HG03045 (cell line): Measurements from ENCODE around the gene SCGB1C1.

Source experiments
- ATAC-seq: cut with Tn5 transposase; IDR thresholded peaks from one replicate; pipeline ENCODE4 v1.9.1; 2021; ENCODE audit warnings: mild to moderate bottlenecking, moderate library complexity; ENCODE audit not compliant: unreplicated experiment

The SCGB1C1 gene

DNA sequence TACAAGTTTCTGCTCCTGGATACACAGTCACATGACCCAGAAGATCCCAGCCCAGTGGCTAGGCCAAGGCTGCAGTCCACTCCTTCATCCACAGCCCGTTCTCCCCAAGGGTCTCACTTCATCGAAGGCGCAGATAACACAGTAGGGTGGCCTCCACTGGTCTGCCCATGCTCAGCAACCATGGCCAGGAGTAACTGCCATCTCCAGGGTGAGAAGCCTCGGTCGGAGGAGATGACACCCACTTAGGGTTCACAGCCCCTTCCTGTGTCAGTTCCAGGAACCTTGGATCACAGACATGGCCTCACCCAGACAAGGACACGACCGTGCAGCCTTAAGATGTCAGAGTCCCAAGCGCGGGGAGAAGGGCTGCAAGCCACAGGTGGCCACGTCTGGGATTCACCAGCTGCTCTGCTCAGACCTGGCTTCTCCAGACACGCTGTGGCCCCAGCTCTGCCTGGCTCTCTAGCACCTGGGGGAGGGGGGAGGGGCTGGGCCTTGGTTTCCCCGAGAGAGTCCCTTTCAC lies 11.8 kb downstream of the SCGB1C1 start:
- ATAC-seq = no peak

GRCh38 chr11:205221-206001 lies 12.5 kb downstream of the SCGB1C1 start:
- no peak for ATAC-seq

GRCh38 chr11:206002-206384 lies 13.1 kb downstream of the SCGB1C1 start:
- ATAC-seq = no peak

GRCh38 chr11:206526-207207 lies 13.8 kb downstream of the SCGB1C1 start:
- ATAC-seq = peak; percentile 6

DNA sequence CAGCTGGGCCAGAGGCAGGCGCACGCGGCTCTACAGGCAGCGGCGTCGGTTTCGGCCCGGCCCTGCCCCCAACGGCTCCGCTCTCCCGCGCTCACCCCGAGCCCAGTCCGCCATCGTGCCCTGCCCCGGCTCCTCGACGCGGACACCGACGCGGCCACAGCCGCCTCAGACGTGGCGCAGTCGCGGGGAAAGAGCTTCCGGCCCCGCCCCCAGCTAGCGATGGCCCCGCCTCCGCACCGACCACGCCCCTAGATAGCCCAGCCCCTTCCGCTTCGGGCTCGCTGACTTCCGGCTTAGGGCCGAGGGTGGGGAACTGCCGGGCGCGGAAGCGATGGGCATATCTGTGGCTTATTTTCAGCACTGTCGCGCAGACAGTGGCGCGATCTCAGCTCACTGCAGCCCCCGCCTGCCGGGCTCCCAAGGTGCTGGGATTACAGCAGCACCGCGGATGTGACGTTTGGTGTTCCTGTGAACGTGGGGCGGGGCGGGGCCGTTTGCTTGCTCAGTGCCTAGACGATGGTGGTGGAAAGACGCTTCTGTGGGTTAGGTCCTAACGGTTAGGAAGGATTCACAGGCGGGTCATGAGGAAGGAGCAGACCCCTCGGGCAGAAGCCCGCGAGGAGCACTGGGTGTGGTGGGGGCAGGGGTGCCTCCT lies 14.5 kb downstream of the SCGB1C1 start, which contains the start of the genes BET1L and RIC8A:
Gene BET1L (minus strand): TSS at position 192 of the 655 bp plus-strand sequence. CDS start 78 bp downstream, at position 114.
Gene RIC8A (plus strand): TSS at position 501 of the 655 bp plus-strand sequence. CDS start 1,147 bp downstream, outside the sequence.
- peak; percentile 74 for ATAC-seq

DNA sequence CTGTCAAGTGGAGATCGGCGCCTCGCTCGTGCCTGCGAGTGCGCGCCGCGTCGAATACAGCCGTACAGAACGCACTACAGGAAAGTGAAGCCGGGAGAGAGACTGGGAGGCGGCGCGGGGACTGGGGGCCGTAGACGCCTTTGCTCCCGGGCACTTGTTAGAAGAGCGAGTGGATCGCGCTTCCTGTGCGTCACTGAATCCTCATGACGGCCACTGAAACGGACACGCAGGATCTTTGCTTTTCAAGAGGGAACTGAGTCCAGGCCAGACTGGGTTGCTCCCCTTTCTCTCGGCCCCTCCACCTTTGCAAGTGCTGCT lies 14.9 kb downstream of the SCGB1C1 start:
- ATAC-seq = peak; percentile 5

- ATAC-seq = peak; percentile 30
Observed at GRCh38 chr11:208181-208916, 15.5 kb downstream of the SCGB1C1 start.

DNA sequence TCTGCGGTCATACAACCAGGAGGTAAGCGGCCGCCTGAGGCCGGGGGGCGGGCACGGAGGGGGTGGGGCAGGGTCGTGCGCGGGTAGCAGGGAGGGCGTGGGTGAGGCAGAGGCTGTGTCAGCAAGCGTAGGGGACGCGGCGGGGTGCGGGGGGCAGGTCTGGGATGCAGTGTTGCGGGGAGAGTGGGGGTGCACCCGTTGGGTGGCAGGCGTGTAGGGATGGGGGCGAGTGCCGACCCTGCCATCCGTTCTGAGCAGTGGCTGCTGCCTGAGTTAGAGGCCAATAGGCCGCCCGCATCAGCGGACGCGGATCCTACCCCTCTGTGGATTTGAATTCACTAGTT lies 16.0 kb downstream of the SCGB1C1 start:
- ATAC-seq = no peak

DNA sequence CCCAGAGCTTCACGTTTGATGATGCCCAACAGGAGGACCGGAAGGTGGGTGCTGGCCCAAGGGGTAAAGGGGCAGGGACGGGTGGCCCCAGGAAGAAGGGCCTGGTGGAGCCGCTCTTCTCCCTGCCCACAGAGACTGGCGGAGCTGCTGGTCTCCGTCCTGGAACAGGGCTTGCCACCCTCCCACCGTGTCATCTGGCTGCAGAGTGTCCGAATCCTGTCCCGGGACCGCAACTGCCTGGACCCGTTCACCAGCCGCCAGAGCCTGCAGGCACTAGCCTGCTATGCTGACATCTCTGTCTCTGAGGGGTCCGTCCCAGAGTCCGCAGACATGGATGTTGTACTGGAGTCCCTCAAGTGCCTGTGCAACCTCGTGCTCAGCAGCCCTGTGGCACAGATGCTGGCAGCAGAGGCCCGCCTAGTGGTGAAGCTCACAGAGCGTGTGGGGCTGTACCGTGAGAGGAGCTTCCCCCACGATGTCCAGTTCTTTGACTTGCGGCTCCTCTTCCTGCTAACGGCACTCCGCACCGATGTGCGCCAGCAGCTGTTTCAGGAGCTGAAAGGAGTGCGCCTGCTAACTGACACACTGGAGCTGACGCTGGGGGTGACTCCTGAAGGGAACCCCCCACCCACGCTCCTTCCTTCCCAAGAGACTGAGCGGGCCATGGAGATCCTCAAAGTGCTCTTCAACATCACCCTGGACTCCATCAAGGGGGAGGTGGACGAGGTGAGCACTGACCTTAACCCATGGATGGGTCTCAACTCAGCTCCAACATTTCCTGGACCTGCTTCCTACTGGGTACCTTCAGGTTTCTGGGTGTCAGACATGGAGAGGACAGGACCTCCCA lies 16.6 kb downstream of the SCGB1C1 start:
- ATAC-seq = no peak

- ATAC-seq = no peak
Observed at GRCh38 chr11:210122-210802, 17.4 kb downstream of the SCGB1C1 start.

DNA sequence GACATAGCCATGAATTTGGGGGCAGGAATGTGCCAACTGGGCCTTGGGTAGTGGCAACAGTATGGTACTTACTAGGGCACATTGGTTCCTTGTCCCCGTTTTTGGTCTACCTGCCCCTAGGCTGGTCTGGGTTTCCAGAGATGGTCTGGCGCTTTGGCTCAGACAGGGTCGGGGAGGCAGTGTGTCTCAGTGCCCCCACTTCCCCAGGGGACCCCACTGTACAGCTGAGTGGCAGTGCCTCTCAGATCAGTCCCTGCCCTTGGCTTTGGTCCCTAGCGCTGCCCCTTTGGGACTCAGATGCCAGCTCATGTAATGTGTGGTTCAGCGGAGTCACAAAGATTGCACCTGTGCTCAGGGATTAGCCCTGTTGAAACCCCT lies 17.9 kb downstream of the SCGB1C1 start:
- no peak for ATAC-seq

- no peak for ATAC-seq
Observed at GRCh38 chr11:211295-211694, 18.4 kb downstream of the SCGB1C1 start.

GRCh38 chr11:211741-212140 lies 18.9 kb downstream of the SCGB1C1 start:
- no peak for ATAC-seq

DNA sequence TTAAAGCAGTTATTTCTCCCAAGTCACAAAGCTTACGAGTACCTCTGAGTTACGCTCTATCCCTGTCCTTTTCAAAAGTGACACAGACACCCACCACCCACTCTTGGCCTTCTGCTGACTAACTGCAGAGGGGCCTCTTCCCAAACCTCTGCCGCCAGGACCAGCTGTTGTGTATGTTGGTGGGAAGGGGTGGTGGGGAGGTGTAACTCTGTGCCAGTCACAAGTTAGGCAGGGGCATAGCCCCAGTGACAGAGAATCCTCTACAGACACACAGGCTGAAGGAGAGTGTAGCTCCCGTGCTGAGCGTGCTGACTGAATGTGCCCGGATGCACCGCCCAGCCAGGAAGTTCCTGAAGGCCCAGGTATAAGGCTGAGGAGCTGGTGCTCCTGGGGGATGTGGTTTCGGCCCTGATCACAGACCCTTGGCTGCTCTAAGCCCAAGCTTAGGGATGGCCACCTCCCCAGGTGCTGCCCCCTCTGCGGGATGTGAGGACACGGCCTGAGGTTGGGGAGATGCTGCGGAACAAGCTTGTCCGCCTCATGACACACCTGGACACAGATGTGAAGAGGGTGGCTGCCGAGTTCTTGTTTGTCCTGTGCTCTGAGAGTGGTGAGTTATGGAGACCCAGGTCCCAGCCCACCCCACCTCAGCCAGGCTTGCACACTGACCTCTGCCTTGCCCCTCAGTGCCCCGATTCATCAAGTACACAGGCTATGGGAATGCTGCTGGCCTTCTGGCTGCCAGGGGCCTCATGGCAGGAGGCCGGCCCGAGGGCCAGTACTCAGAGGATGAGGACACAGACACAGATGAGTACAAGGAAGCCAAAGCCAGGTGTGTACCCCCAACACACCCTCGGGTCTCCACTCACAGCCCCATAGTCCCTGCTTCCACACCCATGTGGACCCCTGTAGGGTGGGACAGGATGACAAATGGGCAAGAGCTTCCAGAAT lies 19.5 kb downstream of the SCGB1C1 start:
- no peak for ATAC-seq

- no peak for ATAC-seq
Observed at GRCh38 chr11:213111-213510, 20.2 kb downstream of the SCGB1C1 start.

DNA sequence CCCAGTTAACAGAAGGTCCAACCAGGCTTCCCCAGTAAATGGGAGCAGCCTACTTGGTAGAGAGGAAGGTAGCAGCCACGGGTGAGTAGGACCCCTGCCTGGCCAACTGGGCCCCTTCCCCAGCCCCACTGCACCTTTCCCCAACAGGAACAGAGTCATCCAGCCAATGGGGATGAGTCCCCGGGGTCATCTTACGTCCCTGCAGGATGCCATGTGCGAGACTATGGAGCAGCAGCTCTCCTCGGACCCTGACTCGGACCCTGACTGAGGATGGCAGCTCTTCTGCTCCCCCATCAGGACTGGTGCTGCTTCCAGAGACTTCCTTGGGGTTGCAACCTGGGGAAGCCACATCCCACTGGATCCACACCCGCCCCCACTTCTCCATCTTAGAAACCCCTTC lies 21.2 kb downstream of the SCGB1C1 start:
- no peak for ATAC-seq

DNA sequence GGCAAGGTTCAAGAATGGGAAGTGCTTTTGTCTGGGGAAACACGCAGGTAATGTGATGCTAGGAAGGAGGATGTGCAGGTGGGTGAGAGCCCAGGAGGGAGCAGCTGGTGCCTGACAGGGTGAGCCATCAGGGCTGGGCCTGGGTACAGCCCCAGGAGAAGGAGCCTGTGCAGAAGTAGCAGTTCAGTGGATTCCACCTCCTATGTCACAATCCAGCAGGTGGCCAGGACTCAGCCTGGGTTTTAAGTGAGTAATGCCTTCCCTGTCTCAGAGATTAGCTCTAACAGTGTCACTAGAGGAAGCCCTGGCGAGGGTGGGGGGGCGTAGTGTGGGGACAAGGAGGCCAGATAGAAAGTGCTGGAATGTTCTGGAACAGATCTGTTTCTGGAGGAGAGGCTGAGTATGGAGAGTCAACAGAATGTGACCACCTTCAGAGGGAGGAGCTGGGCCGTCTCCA lies 22.7 kb downstream of the SCGB1C1 start:
- ATAC-seq = no peak
